HUES48 (cell line): ENCODE data around the gene SUN1.

Experiments
- H3K27ac ChIP-seq: one replicate; pipeline ENCODE4 v1.7.0; 2013; ENCODE audit warnings: low read depth, low read length, inconsistent platforms
- H3K27me3 ChIP-seq: 2 replicates; pipeline ENCODE4 v1.6.1; 2013; ENCODE audit warnings: mild to moderate bottlenecking, low read length; ENCODE audit not compliant: control insufficient read depth, insufficient read depth
- H3K36me3 ChIP-seq: 2 replicates; pipeline ENCODE4 v1.6.1; 2013; ENCODE audit warnings: low read length; ENCODE audit not compliant: control insufficient read depth, insufficient read depth
- H3K4me1 ChIP-seq: 2 replicates; pipeline ENCODE4 v1.6.1; 2013; ENCODE audit warnings: mild to moderate bottlenecking, low read length; ENCODE audit not compliant: control insufficient read depth, insufficient read depth
- H3K4me3 ChIP-seq: 2 replicates; pipeline ENCODE4 v1.5.1; 2013; ENCODE audit warnings: mild to moderate bottlenecking, low read depth, low read length
- H3K9ac ChIP-seq: 2 replicates; pipeline ENCODE4 v1.6.1; 2013; ENCODE audit warnings: mild to moderate bottlenecking, low read depth, low read length, moderate library complexity
- H3K9me3 ChIP-seq: 2 replicates; pipeline ENCODE4 v1.6.1; 2013; ENCODE audit warnings: low read length; ENCODE audit not compliant: control insufficient read depth, insufficient read depth

The SUN1 gene

GRCh38 chr7:815284-816216, 16.7 kb upstream of the SUN1 start:
- peak overlapping the region; percentile 89 for H3K27ac ChIP-seq
- H3K4me1 ChIP-seq = peaks cover 21% of the 10 kb centered on the region
- no peaks in the 10 kb centered on the region for H3K36me3 ChIP-seq
- H3K9me3 ChIP-seq = no peaks in the 10 kb centered on the region
- peak overlapping the region; percentile 77 for H3K9ac ChIP-seq
- no peaks in the 10 kb centered on the region for H3K27me3 ChIP-seq
- peak overlapping the region; percentile 76 for H3K4me3 ChIP-seq

- Histone ChIP-seq H3K27me3 (no peaks in the 10 kb centered on the region), H3K9ac (no peak overlapping the region), H3K27ac (peak overlapping the region; percentile 89), H3K4me1 (peaks cover 21% of the 10 kb centered on the region), H3K36me3 (no peaks in the 10 kb centered on the region), H3K9me3 (no peaks in the 10 kb centered on the region), H3K4me3 (peak overlapping the region; percentile 92; the same call in 1 of the 2 replicates)
Measured at GRCh38 chr7:816300-816750, 16.0 kb upstream of the SUN1 start.

DNA sequence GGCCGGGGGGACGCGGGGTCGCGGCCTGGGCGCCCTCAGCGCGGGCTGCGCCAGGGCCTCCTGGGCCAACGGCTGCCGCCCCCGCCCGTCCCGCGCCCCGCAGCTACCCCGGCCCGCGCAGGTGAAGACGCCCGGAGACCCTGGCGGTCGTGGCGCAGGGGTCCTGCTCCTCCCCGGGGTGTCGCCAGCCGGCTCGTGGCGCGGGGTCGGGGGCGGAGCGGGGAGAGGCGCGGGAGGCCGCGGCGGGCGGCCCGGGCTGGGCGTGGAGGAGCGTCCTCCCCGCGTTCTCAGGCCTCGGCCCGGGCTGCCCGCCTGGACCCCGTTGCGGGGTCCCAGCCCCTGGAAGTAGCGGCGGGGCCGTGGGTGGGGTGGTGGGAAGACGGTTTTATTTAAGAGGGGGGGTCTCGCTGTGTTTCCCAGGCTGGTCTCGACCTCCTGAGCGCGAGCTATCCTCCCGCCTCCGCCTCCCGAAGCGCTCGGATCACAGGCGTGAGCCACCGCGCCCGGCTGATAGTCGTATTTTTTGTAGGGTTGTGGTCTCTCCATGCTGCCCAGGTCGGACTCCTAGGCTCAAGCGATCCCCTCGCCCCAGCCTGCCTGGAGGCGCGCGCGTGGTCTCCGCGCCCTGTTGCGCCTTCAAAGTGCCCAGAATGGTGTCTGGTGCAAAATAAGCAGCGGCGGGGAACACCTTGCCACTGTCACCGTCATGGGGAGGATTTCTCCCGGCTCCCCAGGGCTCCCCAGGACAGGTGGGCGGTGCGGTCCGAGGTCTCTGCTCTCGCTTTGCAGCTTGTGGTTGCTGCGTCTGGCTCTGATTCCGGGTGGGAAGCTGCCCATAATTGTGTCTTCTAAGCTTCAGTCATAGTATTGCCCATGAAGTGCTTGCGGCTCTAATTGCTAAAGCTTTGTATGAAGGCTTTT, 15.3 kb upstream of the SUN1 start:
- Histone ChIP-seq H3K9ac (peak overlapping the region; percentile 84), H3K27ac (peak overlapping the region; percentile 69), H3K27me3 (no peaks in the 10 kb centered on the region), H3K9me3 (no peaks in the 10 kb centered on the region), H3K4me1 (peaks cover 21% of the 10 kb centered on the region), H3K36me3 (no peaks in the 10 kb centered on the region), H3K4me3 (peak overlapping the region; percentile 92)

- H3K9ac ChIP-seq = no peak overlapping the region
Measured at GRCh38 chr7:818031-818699, 14.1 kb upstream of the SUN1 start.

GRCh38 chr7:820341-820740, 11.9 kb upstream of the SUN1 start:
- H3K9ac ChIP-seq = no peak overlapping the region
- peaks cover 4% of the 10 kb centered on the region for H3K36me3 ChIP-seq
- H3K4me1 ChIP-seq = peaks cover 7% of the 10 kb centered on the region; the same call in 1 of the 2 replicates

More at GRCh38 chr7:818031-818699, 14.1 kb upstream of the SUN1 start:
- Histone ChIP-seq H3K4me1 (peaks cover 12% of the 10 kb centered on the region), H3K36me3 (no peaks in the 10 kb centered on the region), H3K27me3 (no peaks in the 10 kb centered on the region), H3K4me3 (peak overlapping the region; percentile 92), H3K27ac (no peak overlapping the region), H3K9me3 (no peaks in the 10 kb centered on the region)

DNA sequence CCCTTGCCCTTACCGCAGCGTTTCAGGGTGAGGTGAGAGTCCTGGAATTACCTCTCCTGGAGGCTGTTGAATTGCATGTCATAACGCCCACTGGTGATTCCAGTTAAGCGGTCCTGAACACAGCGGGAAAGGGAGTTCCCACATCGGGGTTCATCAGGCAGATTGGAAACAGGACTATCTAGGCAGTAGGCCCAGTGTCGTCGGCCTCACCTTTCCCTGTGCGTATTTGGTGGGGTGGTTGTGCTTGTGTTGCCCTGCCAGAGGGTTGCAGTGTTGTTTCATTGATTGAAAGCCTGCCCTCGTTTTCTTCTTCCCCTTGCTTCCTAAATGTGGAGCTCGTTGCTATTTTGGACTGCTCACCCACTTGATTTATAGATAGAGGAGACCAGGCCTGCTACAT, 10.6 kb upstream of the SUN1 start:
- peaks cover 12% of the 10 kb centered on the region for H3K4me1 ChIP-seq
- H3K4me3 ChIP-seq = no peak overlapping the region
- H3K9me3 ChIP-seq = no peaks in the 10 kb centered on the region
- H3K27me3 ChIP-seq = no peaks in the 10 kb centered on the region
- H3K9ac ChIP-seq = no peak overlapping the region
- no peak overlapping the region for H3K27ac ChIP-seq
- peaks cover 4% of the 10 kb centered on the region for H3K36me3 ChIP-seq

More at GRCh38 chr7:820341-820740, 11.9 kb upstream of the SUN1 start:
- Histone ChIP-seq H3K4me3 (no peak overlapping the region), H3K9me3 (no peaks in the 10 kb centered on the region), H3K27ac (no peak overlapping the region), H3K27me3 (no peaks in the 10 kb centered on the region)

DNA sequence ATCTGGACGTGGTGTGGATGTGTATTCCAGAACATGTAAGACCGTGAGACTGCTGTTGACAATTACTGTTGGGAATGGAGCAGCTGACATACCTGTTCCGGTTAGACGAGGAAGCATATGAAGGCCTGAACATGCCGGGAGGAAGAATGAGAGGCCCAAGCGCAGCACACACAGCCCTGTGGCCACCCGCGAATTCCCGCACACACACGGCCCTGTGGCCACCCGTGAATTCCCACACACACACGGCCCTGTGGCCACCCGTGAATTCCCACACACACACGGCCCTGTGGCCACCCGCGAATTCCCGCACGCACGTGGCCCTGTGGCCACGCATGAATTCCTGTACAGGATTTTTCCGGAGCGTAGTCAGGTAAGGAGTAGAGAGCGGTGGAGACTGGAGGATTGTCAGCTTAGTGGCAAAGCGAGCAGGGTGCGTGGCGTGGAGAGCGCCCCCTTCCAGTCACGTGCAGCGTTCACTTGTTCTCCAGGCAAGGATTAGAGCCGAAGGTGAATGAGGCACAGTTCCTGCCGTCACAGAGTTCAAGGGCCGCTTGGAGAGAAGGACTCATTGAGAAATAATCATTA, 9.5 kb upstream of the SUN1 start:
- peaks cover 10% of the 10 kb centered on the region for H3K4me1 ChIP-seq
- no peak overlapping the region for H3K27ac ChIP-seq

DNA sequence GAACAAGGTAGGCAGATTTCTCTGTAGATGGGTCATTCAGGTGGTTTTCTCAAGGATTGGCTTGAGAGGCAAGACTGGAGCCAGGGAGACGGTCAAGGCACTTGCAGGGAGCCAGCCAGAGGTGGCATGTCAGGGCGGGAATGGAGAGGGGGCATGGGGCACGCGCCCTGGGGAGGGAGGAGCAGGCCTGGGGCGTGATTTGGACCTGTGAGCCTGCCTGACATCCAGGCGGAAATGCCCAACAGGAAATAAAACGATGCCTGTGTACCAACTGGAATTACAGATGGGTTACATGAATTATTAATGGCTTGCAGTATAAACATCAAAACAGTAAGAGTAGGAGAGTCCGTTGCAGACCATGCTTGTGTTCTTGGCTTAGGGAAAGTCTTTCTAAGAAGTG, 8.6 kb upstream of the SUN1 start:
- Histone ChIP-seq H3K9ac (no peak overlapping the region), H3K4me3 (no peak overlapping the region), H3K27ac (no peak overlapping the region), H3K9me3 (no peaks in the 10 kb centered on the region), H3K4me1 (peaks cover 7% of the 10 kb centered on the region), H3K27me3 (no peaks in the 10 kb centered on the region), H3K36me3 (peaks cover 4% of the 10 kb centered on the region)

More for the DNA sequence above, 9.5 kb upstream of the SUN1 start:
- no peak overlapping the region for H3K4me3 ChIP-seq
- no peak overlapping the region for H3K9ac ChIP-seq
- no peaks in the 10 kb centered on the region for H3K9me3 ChIP-seq
- no peaks in the 10 kb centered on the region for H3K27me3 ChIP-seq
- H3K36me3 ChIP-seq = peaks cover 4% of the 10 kb centered on the region

GRCh38 chr7:824081-824480, 8.2 kb upstream of the SUN1 start:
- Histone ChIP-seq H3K27me3 (no peaks in the 10 kb centered on the region), H3K27ac (no peak overlapping the region), H3K36me3 (peaks cover 4% of the 10 kb centered on the region), H3K4me3 (no peak overlapping the region), H3K9ac (no peak overlapping the region), H3K9me3 (no peaks in the 10 kb centered on the region), H3K4me1 (peaks cover 7% of the 10 kb centered on the region)

GRCh38 chr7:824664-825063, 7.6 kb upstream of the SUN1 start:
- no peak overlapping the region for H3K4me3 ChIP-seq
- no peaks in the 10 kb centered on the region for H3K27me3 ChIP-seq
- H3K4me1 ChIP-seq = peaks cover 7% of the 10 kb centered on the region
- H3K27ac ChIP-seq = no peak overlapping the region
- no peak overlapping the region for H3K9ac ChIP-seq
- H3K36me3 ChIP-seq = peaks cover 4% of the 10 kb centered on the region
- H3K9me3 ChIP-seq = no peaks in the 10 kb centered on the region
